ENCODE results near the gene SLC39A12. TPM values are rescaled to one million over a fixed set of nuclear protein-coding genes. Genes with fewer than 3 reads are reported as not detected.

SLC39A12 gene
- polyA plus RNA-seq, 3 donors: not detected

DNA sequence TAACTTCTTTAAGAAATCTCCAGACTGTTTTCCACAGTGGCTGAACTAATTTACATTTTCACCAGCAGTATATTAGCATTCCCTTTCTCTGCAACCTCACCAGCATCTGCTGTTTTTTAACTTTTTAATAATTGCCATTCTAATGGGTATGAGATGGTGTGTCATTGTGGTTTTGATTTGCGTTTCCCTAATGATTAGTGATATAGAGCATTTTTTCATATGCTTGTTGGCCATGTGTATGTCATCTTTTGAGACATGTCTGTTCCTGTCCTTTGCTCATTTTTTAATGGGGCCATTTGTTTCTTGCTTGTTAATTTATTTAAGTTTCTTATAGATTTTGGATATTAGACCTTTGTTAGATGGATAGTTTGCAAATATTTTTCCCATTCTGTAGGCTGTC lies 68.8 kb downstream of the SLC39A12 start:
- no peak for DNase-seq (ENCODE audit: extremely low read depth in 1 of 11, low read depth in 9 of 11, low spot score in 4 of 11)

DNA sequence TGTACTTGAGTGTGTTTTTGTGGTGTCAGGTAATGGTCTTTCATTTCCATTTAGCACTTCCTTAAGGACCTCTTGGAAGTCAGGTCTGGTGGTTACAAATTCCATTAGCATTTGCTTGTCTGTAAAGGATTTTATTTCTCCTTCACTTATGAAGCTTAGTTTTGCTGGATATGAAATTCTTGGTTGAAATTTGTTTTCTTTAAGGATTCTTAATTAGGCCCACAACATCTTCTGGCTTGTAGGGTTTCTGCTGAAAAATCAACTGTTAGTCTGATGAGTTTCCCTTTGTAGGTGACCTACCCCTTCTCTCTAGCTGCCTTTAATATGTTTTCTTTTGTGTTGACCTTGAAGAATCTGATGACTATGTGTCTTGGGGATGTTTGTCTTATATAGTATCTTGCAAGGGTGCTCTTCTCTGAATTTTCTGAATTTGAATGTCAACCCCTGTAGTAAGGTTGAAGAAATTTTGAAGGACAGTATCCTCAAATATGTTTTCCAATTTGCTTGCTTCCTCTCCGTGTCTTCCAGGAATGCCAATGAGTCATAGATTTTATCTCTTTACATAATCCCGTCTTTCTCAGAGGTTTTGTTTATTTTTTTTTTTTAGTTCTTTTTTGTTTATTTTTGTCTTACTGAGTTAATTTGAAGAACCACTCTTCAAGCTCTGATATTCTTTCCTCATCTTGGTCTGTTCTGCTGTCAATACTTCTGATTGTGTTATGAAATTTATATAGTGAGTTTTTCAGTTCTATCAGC lies 70.2 kb downstream of the SLC39A12 start:
- no peak for DNase-seq (ENCODE audit: extremely low read depth in 1 of 11, low read depth in 9 of 11, low spot score in 4 of 11)

DNA sequence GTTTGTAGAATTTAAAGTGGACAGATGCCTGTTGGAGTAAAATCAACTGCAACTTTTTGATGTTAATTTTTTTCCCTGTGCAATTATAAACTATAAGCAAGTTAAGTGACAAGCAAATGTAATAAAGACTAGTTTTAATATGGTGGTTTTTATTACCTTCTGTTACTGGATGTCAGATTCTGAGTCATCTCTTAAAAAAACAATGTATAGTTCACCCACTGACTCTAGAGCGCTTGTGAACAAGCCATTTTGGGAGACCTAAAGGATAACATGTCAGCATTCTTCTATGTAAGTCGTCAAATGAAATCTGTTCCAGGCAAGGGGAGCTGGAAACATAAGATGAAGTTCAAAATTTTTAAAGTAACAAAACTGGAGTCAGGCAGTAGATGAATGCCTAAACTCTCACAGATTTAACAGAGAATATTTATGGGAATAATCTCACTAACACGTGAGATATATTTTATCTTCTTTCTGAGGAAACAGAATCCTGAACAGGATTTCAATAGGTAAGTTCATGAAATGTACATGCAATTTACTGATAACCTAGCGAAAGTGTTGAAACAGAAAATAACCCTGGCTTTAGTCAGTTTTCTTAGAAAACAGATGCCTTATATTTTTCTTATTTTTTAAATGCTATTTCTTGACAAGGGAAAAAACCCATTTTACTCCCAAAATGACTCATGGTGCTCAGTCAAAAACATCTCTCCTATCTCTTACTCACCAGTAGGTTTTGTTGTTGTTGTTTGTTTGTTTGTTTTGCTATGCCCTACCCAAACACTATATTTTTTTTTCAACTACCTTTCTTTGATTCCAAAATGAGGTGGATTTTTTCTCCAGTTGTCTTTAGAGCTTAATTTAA lies 91.7 kb downstream of the SLC39A12 start:
- no peak for DNase-seq (ENCODE audit: extremely low read depth in 1 of 11, low read depth in 9 of 11, low spot score in 4 of 11)

DNA sequence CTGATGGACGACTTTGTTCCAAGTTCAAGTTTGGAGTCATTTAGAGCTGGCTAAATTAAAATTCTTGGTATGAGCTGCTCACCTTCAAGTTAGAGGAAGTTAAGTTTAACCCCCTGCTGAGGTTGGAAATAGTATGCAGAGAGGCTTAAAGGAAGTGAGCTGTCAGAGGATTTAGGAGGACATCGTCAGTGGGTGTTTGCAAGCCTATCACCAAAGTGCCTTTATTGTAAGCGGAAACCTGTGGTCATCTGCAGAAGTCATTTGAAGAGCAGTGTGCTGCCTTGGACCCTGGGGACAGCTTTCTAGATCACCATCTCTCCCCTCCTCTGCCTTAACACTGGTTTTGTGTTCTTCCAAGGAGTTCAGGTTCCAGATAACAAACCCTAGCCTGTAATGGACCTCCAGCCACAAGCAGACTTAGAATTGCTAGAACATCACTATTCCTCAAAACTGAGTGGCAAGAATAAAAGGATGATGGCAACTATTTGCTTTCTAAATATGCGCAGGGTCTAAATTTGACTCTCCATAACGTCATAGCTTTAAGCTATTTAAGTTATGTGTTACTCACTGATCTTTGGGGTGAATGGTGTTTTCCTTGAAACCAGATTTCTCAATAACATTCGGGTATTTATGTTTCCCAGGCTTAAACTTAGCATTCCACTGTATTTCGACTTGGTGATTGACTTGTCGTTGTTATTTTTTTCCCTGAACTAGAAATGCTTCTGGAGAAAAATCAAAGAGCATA lies 93.4 kb downstream of the SLC39A12 start:
- no peak for DNase-seq (ENCODE audit: extremely low read depth in 1 of 11, low read depth in 9 of 11, low spot score in 4 of 11)

DNA sequence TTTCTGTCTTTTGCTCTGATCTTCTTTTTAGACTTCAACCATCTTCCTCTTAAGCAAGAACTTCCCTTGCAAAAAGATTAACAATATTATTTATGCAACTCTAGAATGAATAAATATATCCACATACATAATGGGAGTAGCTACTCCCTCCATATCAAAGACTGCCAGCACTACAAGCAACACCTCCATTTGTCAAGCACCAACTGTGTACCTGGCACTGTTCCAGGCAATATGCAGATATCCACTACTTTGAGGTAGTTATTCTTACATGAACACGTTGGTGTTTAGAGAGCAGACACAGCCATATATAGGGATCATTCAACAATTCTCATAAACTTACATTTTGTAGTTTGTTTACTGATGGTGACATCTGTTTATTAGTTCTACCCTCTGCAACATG lies 104.9 kb downstream of the SLC39A12 start:
- no peak for DNase-seq (ENCODE audit: extremely low read depth in 1 of 11, low read depth in 9 of 11, low spot score in 4 of 11)

DNA sequence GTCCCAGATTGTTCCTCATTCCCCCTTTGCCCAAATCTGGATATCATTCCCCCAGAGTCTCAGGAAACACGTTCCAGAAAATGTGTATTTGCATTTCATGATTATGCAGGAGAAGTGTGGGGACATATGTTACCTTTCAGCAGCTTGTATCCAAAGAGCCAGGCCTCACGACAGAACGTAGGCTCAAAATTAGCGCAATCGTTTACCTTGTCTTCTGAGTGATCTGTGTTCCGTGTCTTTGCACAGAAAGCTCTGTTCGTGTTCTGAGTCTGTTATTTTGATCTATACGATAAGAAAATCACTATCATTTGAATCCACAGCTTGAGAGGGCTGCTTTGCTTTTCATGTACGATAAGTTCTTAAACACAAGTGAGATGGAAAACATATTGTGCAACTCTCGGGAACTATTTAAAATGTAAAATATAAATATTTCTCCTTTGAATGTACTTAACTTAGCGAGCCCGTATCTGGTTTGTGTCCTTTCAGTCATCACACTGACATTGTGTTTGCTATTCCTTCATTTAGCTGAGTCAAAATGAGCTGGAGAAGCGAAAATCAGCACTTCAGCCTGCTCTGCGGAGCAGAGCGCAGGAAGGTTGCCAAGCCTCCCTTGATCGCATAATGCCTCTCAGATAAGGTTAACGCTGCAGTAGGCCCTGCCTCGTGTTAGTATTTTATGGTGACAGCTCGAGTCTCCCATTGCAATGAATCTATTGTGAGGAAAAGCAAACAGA lies 108.3 kb downstream of the SLC39A12 start:
- no peak for DNase-seq (ENCODE audit: extremely low read depth in 1 of 11, low read depth in 9 of 11, low spot score in 4 of 11)

DNA sequence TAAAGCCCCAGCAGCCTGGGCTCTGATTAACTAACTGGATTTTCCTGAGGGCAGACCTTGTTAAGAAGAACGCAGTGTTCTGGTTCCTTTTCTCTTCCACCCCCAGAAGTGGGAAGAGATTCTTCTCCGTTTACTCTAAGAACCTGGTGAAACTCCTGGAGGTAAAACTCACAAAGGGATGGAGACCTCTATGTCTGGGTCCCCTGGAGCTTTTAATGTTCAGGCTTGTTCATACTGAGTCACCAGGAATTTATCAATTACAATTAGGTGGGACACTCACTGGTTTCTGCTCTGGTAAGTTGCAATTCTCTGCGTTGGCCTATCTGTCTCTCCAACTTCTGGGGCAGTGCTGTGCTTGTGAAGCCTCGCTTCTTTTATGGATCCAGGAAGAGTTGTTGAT lies 115.2 kb downstream of the SLC39A12 start:
- no peak for DNase-seq (ENCODE audit: extremely low read depth in 1 of 11, low read depth in 9 of 11, low spot score in 4 of 11)

DNA sequence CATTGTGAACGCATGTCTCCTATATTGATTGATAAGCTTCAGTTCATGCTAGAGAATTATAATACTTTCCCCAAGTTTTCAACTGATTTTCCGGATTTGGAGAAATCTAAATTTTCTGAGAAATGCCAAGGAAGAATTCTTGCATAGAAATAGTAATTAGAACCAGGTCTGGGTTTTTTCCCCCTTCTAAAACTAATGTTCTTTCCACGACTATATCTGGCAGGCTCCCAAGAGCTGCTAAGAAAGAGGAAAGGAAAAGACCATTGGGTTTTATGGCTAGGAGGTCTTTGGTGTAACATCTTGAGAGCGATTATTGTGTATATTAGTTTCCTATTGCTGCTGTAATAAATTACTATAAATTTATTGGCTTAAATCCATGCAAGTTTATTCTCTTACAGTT lies 116.7 kb downstream of the SLC39A12 start:
- no peak for DNase-seq (ENCODE audit: extremely low read depth in 1 of 11, low read depth in 9 of 11, low spot score in 4 of 11)

DNA sequence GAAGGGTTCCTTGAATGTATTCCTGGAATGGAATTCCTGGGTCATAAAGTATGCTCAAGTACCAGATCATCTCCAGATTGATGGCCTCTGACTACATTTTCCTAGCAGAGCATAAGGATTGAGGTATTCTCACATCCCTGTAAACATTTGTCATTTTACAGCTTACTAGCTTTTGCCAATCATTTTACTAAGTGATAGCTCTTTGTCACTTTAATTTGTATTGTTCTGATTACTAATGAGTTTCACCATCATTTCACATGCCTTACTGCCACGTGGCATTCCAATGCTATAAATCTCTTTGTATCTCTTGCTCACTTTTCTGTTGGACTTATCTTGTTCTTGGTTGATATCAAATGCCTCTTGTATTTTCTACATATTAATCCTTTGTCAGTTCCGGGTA lies 119.9 kb downstream of the SLC39A12 start:
- DNase-seq (ENCODE audit: extremely low read depth in 1 of 11, low read depth in 9 of 11, low spot score in 4 of 11): no peak

DNA sequence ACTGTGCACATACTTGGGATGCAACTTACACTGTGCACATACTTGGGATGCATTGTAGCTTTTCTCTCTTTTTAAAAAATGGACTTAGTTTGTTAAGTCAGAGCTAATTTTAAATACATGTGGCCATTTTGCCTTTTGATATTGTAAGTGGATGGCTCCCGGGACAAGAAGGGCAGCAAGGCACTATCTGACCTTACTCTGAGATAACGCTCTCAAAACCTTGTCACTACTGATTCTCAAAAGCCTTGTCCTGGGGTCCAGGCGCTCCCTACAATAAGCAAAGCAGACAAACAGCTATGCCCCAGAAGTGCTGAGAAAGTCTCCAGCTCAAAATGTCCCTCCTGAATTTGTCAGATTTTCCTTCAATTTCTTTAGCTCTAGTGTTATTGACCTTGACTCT lies 121.6 kb downstream of the SLC39A12 start:
- no peak for DNase-seq (ENCODE audit: extremely low read depth in 1 of 11, low read depth in 9 of 11, low spot score in 4 of 11)

DNA sequence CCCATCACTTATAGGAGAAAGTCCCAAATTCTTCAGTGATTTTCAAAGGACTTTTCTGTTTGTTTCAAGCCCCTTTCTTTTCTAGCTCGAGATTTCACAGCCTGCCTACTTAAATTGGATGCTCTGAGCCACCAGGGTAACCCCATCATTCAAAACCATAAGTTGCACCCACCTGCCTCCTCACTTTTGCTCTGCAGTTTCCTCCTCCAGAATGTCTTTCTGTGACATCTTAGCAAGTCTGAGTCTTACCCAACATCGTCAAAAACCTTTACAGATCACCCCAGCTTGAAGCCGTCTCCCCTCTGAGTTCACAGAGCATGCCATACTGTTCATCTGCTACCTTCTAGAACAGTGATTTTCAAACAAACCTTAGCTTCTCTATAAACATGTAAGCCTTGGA lies 124.2 kb downstream of the SLC39A12 start:
- DNase-seq (ENCODE audit: extremely low read depth in 1 of 11, low read depth in 9 of 11, low spot score in 4 of 11): no peak

DNA sequence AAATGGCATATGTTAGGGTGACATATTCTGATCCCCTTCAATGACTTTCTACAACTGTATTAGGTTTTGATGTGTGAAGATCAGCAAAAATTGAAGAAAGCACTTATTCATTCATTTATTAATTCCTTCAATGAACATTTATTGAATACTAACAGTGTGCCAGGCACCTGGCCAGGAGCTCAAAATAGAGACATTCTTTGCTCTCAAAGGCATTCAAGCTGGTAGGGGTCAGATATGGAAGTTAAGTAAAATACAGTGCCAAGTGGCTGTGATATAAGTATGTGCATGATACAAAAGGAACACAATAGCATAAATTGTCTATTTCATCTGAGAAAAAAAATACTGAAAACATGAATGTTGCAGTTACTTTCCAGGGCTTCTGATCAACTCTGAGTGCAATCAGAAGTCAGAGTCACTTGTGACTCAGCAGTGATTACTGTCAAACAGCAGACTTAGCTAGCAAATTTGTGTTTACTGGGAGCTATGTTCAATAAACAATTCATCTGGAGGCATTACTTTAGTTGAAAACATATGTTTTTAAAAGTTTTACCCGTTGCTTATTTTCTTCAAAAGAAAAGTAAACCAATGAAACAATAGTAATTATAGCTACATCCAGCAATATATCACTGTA lies 128.1 kb downstream of the SLC39A12 start:
- no peak for DNase-seq (ENCODE audit: extremely low read depth in 1 of 11, low read depth in 9 of 11, low spot score in 4 of 11)

DNA sequence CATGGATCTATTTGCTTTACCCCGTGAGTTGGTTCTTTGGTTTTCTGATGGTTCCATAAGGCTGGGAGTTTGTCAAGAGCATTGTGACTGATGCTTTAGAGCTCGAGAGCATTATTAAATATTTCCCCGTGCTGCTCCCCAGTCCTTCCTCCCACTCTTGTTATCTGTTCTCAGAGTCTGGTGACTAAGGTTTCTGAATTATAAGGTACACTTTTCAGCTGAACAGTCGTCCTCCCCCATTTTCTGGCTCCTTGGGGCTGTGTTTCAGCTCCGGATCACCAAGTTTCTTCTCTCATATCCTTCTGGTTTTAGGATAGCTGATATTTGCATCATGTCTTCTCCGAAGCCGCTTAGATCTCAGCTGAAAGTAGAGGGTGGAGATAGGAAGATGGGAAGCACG lies 130.7 kb downstream of the SLC39A12 start:
- no peak for DNase-seq (ENCODE audit: extremely low read depth in 1 of 11, low read depth in 9 of 11, low spot score in 4 of 11)

DNA sequence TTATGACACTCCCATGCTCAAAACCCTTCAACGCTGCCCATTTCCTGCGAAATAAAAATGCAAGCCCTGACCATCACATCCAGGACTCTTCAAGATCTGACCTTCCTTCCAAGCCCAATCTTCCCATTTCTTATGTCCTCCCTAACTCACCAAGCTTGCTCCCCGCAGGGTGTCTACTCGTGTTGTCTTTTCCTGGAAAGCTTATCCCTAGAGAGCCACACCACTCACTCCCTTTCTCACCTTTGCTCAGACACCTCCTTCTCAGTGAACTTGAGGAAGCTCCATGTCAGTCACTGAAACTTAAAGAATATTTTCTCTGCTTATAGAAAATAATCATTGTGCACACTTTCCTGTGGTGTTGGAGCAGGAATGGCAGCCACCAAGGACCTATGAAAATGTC lies 134.1 kb downstream of the SLC39A12 start:
- DNase-seq (ENCODE audit: extremely low read depth in 1 of 11, low read depth in 9 of 11, low spot score in 4 of 11): no peak

DNA sequence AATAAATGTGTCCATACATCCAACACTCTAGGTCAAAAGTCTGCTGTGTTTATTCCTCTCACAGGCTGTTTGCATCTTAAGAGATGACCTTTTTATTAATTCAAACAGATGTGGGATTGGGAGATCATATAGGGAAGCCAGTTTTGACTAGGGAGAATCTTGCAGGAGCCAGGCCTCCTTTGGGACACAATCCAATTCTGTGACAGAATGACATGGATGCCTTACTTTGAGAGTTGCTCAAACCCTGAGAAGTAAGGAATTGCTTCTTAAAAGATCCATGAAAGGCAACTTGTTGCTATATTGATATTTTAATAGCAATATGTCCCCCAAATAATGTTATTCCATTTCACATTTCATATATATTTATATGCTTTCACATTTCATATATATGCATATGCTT lies 135.0 kb downstream of the SLC39A12 start:
- no peak for DNase-seq (ENCODE audit: extremely low read depth in 1 of 11, low read depth in 9 of 11, low spot score in 4 of 11)

DNA sequence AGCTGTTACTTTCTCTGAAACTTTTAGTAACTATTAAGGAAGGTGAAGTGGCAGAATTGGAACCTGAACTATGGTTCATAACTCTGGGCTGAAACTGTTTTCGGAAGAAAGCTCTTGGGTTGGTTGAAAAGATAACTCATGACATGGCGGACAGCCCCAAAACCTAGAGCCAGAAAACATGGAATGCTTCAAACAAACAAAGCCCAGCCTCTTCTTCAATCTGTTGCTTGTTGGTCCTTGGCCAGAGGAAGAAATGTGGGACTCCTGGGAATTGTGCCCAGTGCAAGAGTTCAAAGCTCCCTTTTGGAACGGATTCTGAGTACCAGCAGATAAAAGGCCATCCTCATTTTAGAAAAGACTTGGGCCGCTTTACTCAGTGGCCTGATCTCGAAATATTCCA lies 135.6 kb downstream of the SLC39A12 start:
- no peak for DNase-seq (ENCODE audit: extremely low read depth in 1 of 11, low read depth in 9 of 11, low spot score in 4 of 11)
